Activated T-helper 1 cell treated with anti-CD3 and anti-CD28 coated beads, Interleukin-12 subunit alpha, Interleukin-12 subunit beta, Interleukin-2, Interleukin-4 antibody, amounts not matched to agents 30 ng/mL and 10 ng/mL and 1 ng/mL, durations not matched to agents 14 hours and 24 hours and 36 hours (primary cell): Measurements from ENCODE around the gene PSMA7. TPM values are rescaled to one million over a fixed set of nuclear protein-coding genes. Genes with fewer than 3 reads are reported as not detected.

Source experiments
- DNase-seq: peaks from one replicate; pipeline ENCODE4 v3.0.0; 2021; ENCODE audit warnings: low spot score
- H3K27ac Mint-ChIP-seq: one replicate; pipeline ENCODE4 v1.8.0; 2021; ENCODE audit warnings: mild to moderate bottlenecking, mixed read lengths
- H3K27me3 Mint-ChIP-seq: one replicate; pipeline ENCODE4 v1.8.0; 2022; ENCODE audit warnings: mild to moderate bottlenecking, moderate library complexity, mixed read lengths; ENCODE audit not compliant: insufficient read depth
- H3K36me3 Mint-ChIP-seq: one replicate; pipeline ENCODE4 v1.8.0; 2021; ENCODE audit warnings: low read depth, mixed read lengths
- H3K4me1 Mint-ChIP-seq: one replicate; pipeline ENCODE4 v1.8.0; 2021; ENCODE audit warnings: low read depth, mixed read lengths
- H3K4me3 Mint-ChIP-seq: one replicate; pipeline ENCODE4 v1.8.0; 2021; ENCODE audit warnings: mild to moderate bottlenecking, moderate library complexity, mixed read lengths
- H3K9me3 Mint-ChIP-seq: one replicate; pipeline ENCODE4 v1.8.0; 2021; ENCODE audit warnings: mixed read lengths
- intact Hi-C: fragments of 100-400 bp; cut with micrococcal nuclease; formaldehyde crosslinking; loops from one replicate; pipeline ENCODE4 v1.15.1; 2024
- total RNA-seq: library from RNA; stranded (reverse); gene quantifications from 2 replicates; pipeline ENCODE4 v1.2.3, GENCODE V29; 2022

Gene PSMA7
- total RNA-seq, 1 donor from 2014 or later: 444 TPM

DNA sequence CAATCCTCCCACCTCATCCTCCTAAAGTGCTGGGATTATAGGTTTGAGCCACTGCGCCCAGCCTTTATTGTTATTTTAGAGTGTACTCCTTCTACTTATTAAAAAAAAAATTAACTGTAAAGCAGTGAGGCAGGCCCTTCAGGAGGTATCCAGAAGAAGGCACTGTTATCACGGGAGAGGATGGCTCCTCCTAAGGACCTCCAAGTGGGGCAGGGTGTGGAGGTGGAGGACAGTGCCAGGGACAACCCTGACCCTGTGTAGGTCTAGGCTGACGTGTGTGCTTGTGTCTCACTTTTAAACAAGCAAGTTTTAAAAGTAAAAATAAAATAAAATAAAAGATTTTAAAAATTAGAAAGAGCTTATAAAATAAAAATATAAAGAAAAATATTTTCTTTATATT lies 53.8 kb downstream of the PSMA7 start:
- intact Hi-C loops: no loop called here
- H3K27me3 Mint-ChIP-seq: no peaks in the 10 kb centered on the region
- no peak overlapping the region for H3K4me3 Mint-ChIP-seq
- peaks cover 7% of the 10 kb centered on the region for H3K9me3 Mint-ChIP-seq
- no peak overlapping the region for H3K27ac Mint-ChIP-seq
- DNase-seq: no peak
- H3K36me3 Mint-ChIP-seq: peaks cover 5% of the 10 kb centered on the region
- no peaks in the 10 kb centered on the region for H3K4me1 Mint-ChIP-seq

GRCh38 chr20:62088258-62089127 lies 54.7 kb downstream of the PSMA7 start:
- intact Hi-C loops: no loop called here
- Mint-ChIP-seq H3K9me3 (peaks cover 7% of the 10 kb centered on the region), H3K4me1 (no peaks in the 10 kb centered on the region), H3K36me3 (peaks cover 5% of the 10 kb centered on the region), H3K27ac (no peak overlapping the region), H3K27me3 (no peaks in the 10 kb centered on the region), H3K4me3 (no peak overlapping the region)
- DNase-seq: no peak

DNA sequence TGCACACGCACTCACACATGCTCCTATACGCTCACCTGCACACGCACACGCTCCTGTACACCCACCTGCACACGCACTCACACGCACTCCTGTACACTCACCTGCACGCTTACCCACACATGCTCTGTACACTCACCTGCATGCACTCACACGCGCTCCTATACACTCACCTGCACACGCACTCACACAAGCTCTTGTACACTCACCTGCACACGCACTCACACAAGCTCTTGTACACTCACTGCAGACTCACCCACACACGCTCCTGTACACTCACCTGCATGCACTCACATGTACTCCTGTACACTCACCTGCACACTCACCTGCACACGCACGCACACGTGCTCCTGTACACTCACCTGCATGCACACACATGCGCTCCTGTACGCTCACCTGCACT lies 55.6 kb downstream of the PSMA7 start:
- Mint-ChIP-seq H3K36me3 (peaks cover 5% of the 10 kb centered on the region), H3K27me3 (no peaks in the 10 kb centered on the region), H3K27ac (no peak overlapping the region), H3K9me3 (peaks cover 7% of the 10 kb centered on the region), H3K4me1 (no peaks in the 10 kb centered on the region), H3K4me3 (no peak overlapping the region)
- intact Hi-C loops: no loop called here
- no peak for DNase-seq

GRCh38 chr20:62087227-62087626 lies 56.0 kb downstream of the PSMA7 start:
- H3K4me1 Mint-ChIP-seq: no peaks in the 10 kb centered on the region
- H3K4me3 Mint-ChIP-seq: no peak overlapping the region
- no peaks in the 10 kb centered on the region for H3K27me3 Mint-ChIP-seq
- DNase-seq: no peak
- H3K36me3 Mint-ChIP-seq: peaks cover 5% of the 10 kb centered on the region
- H3K27ac Mint-ChIP-seq: no peak overlapping the region
- H3K9me3 Mint-ChIP-seq: peaks cover 7% of the 10 kb centered on the region
- intact Hi-C loops: no loop called here

Other genes with a start within 250 kb of the PSMA7 start
- 26.3 and 28.3 TPM in 2 replicates for gene TAF4, start 77.5 kb downstream of the PSMA7 start, total RNA-seq
- gene LSM14B, start 20.9 kb downstream of the PSMA7 start, total RNA-seq: 39.6 and 43.2 TPM in 2 replicates
- gene SS18L1, start 375 bp upstream of the PSMA7 start, total RNA-seq: 24.3 and 29.4 TPM in 2 replicates
- gene MTG2, start 39.6 kb upstream of the PSMA7 start, total RNA-seq: 45.4 and 46.3 TPM in 2 replicates
- gene HRH3, start 76.9 kb upstream of the PSMA7 start, total RNA-seq: not detected in 2 replicates
- gene OSBPL2, start 95.1 kb upstream of the PSMA7 start, total RNA-seq: 27.0 and 31.6 TPM in 2 replicates
- 181 and 188 TPM in 2 replicates for gene ADRM1, start 159.6 kb upstream of the PSMA7 start, total RNA-seq
- gene LAMA5, start 223.9 kb upstream of the PSMA7 start, total RNA-seq: 0.83 and 1.2 TPM in 2 replicates
- 1,907 and 1,920 TPM in 2 replicates for gene RPS21, start 243.7 kb upstream of the PSMA7 start, total RNA-seq